Keratinocyte (primary cell): ENCODE data around the gene KIFC1. TPM values are rescaled to one million over a fixed set of nuclear protein-coding genes. Genes with fewer than 3 reads are reported as not detected.
"Not testable (repeated sequence)": the region's sequence is repeated elsewhere in the genome, so short reads cannot be mapped to it uniquely, and the experiment has no call there.

Source experiments
- DNase-seq: peaks from one replicate; pipeline ENCODE4 v3.0.0-alpha.2; 2011; ENCODE audit warnings: low read depth, missing footprints, low spot score
- FAIRE-seq: peaks from 2 replicates; lab custom pipeline; 2011; peaks lifted over from hg19 to GRCh38; lab: Jason Lieb, UNC
- H2AFZ ChIP-seq: 2 replicates; pipeline ENCODE4 v1.6.0; 2012; ENCODE audit warnings: low read length, control low read depth, inconsistent platforms; ENCODE audit not compliant: control insufficient read depth
- H3K27ac ChIP-seq: 2 replicates; pipeline ENCODE4 v1.5.1; 2011; ENCODE audit warnings: low read length; ENCODE audit not compliant: control insufficient read depth, insufficient read depth
- H3K27me3 ChIP-seq: 3 replicates; pipeline ENCODE4 v1.6.0; 2011; ENCODE audit warnings: low read length; ENCODE audit not compliant: control insufficient read depth, insufficient read depth; ENCODE audit errors: extremely low read depth
- H3K36me3 ChIP-seq, 2 experiments: 2 replicates in 1 of 2; 3 replicates in 1 of 2; pipeline ENCODE4 v1.5.1; 2011; ENCODE audit warnings: low read length in 2 of 2, mild to moderate bottlenecking in 1 of 2; ENCODE audit not compliant: control insufficient read depth in 2 of 2, insufficient read depth in 2 of 2; ENCODE audit errors: extremely low read depth in 1 of 2
- H3K4me1 ChIP-seq: 3 replicates; pipeline ENCODE4 v1.5.1; 2011; ENCODE audit warnings: low read length; ENCODE audit not compliant: control insufficient read depth, insufficient read depth; ENCODE audit errors: extremely low read depth
- H3K4me2 ChIP-seq: 3 replicates; pipeline ENCODE4 v1.6.0; 2011; ENCODE audit warnings: low read depth, low read length; ENCODE audit not compliant: control insufficient read depth, insufficient read depth; ENCODE audit errors: extremely low read depth
- H3K4me3 ChIP-seq, 3 experiments: fragments of 200-600 bp in 1 of 3; sonication (generic) in 1 of 3; 2 replicates in 2 of 3; 3 replicates in 1 of 3; pipeline ENCODE4 v1.5.1; 2011 to 2016; ENCODE audit warnings: low read length in 3 of 3, mild to moderate bottlenecking in 3 of 3, control low read depth in 2 of 3, inconsistent platforms in 1 of 3, low read depth in 1 of 3, mixed read lengths in 1 of 3, mixed run types in 1 of 3, moderate library complexity in 1 of 3; ENCODE audit not compliant: control insufficient read depth in 2 of 3, insufficient read depth in 2 of 3; ENCODE audit errors: extremely low read depth in 1 of 3
- H3K79me2 ChIP-seq: 2 replicates; pipeline ENCODE4 v1.6.0; 2012; ENCODE audit warnings: low read length; ENCODE audit not compliant: control insufficient read depth, insufficient read depth
- H3K9ac ChIP-seq: 3 replicates; pipeline ENCODE4 v1.6.0; 2011; ENCODE audit warnings: low read length; ENCODE audit not compliant: control insufficient read depth, insufficient read depth; ENCODE audit errors: extremely low read depth
- H3K9me1 ChIP-seq: 3 replicates; pipeline ENCODE4 v1.6.0; 2011; ENCODE audit warnings: low read length; ENCODE audit not compliant: control insufficient read depth, insufficient read depth; ENCODE audit errors: extremely low read depth
- H3K9me3 ChIP-seq: 2 replicates; pipeline ENCODE4 v1.5.1; 2012; ENCODE audit warnings: low read depth, low read length; ENCODE audit not compliant: control insufficient read depth
- H4K20me1 ChIP-seq: 3 replicates; pipeline ENCODE4 v1.6.0; 2011; ENCODE audit warnings: low read length; ENCODE audit not compliant: control insufficient read depth, insufficient read depth; ENCODE audit errors: extremely low read depth
- EZH2 ChIP-seq: IDR thresholded peaks from one replicate; pipeline ENCODE4 v1.6.1; 2012; ENCODE audit warnings: inconsistent platforms, mild to moderate bottlenecking, low read length, moderate library complexity
- dilution Hi-C: fragments of 300-500 bp; cut with MboI; formaldehyde crosslinking; loops from one replicate; pipeline ENCODE4 v1.7.0; 2020; ENCODE audit warnings: low sequenced_read_pairs; ENCODE audit not compliant: extremely low pct_ligation_motif_present
- polyA plus RNA-seq, 5 experiments: library from polyadenylated mRNA; depleted of rRNA in 3 of 5; stranded (reverse) in 3 of 5; stranded (forward) in 1 of 5; unstranded in 1 of 5; fragments of >200 nt; gene quantifications; 1 replicate in 1 of 5; 2 replicates in 3 of 5; 3 replicates in 1 of 5; pipeline versions ENCODE4 v1.2.1 to v1.2.3, GENCODE V29; 2011 to 2012; ENCODE audit warnings: missing spikeins in 2 of 5, low read depth in 1 of 5, low replicate concordance in 1 of 5
- TF ChIP-seq, protein P1 (sequence below), 3 experiments: IDR thresholded peaks in 1 of 3; conservative IDR thresholded peaks in 1 of 3; optimal IDR thresholded peaks in 1 of 3; 2 replicates in 2 of 3; 3 replicates in 1 of 3; pipeline versions ENCODE3 to v1.5.1; 2011; ENCODE audit warnings: low read length in 3 of 3, mild to moderate bottlenecking in 3 of 3, moderate library complexity in 2 of 3, control low read depth in 1 of 3, inconsistent platforms in 1 of 3; ENCODE audit not compliant: insufficient read depth in 2 of 3; ENCODE audit errors: extremely low read depth in 1 of 3

KIFC1 gene
- polyA plus RNA-seq, 1 donor (not counting 4 experiments of a cell fraction or from before 2014, with no cell fraction given), result 20.0 TPM

- Histone ChIP-seq H3K27ac (no peak overlapping the region), H3K27me3 (no peaks in the 10 kb centered on the region)
Observed at GRCh38 chr6:33343953-33344611, 47.5 kb upstream of the KIFC1 start.

GRCh38 chr6:33344701-33345697, 46.6 kb upstream of the KIFC1 start:
- H4K20me1 ChIP-seq, result no peaks in the 10 kb centered on the region
- no peak overlapping the region for H3K27ac ChIP-seq
- TF ChIP-seq, protein P1, sequence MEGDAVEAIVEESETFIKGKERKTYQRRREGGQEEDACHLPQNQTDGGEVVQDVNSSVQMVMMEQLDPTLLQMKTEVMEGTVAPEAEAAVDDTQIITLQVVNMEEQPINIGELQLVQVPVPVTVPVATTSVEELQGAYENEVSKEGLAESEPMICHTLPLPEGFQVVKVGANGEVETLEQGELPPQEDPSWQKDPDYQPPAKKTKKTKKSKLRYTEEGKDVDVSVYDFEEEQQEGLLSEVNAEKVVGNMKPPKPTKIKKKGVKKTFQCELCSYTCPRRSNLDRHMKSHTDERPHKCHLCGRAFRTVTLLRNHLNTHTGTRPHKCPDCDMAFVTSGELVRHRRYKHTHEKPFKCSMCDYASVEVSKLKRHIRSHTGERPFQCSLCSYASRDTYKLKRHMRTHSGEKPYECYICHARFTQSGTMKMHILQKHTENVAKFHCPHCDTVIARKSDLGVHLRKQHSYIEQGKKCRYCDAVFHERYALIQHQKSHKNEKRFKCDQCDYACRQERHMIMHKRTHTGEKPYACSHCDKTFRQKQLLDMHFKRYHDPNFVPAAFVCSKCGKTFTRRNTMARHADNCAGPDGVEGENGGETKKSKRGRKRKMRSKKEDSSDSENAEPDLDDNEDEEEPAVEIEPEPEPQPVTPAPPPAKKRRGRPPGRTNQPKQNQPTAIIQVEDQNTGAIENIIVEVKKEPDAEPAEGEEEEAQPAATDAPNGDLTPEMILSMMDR (optimal IDR thresholded peaks at IDR 0.05 in 1 of 3, IDR thresholded peaks at IDR 0.05 in 1 of 3, conservative IDR thresholded peaks at IDR 0.05 in 1 of 3; ENCODE audit: extremely low read depth in 1 of 3, insufficient read depth in 2 of 3, low read length in 3 of 3), result peak; percentile 46 to 61 (median 61)
- TF ChIP-seq EZH2, result no peak
- H3K9me3 ChIP-seq, result no peaks in the 10 kb centered on the region
- no peaks in the 10 kb centered on the region for H3K9me1 ChIP-seq
- no peak overlapping the region for H3K4me2 ChIP-seq
- no peak overlapping the region for H3K4me3 ChIP-seq
- H3K9ac ChIP-seq, result no peak overlapping the region
- no peaks in the 10 kb centered on the region for H3K36me3 ChIP-seq
- DNase-seq (no peak), FAIRE-seq (no peak)
- no peaks in the 10 kb centered on the region for H3K79me2 ChIP-seq
- no peaks in the 10 kb centered on the region for H3K27me3 ChIP-seq
- H2AFZ ChIP-seq, result no peak overlapping the region
- dilution Hi-C loops, result no loop called here
- no peaks in the 10 kb centered on the region for H3K4me1 ChIP-seq

More at GRCh38 chr6:33343953-33344611, 47.5 kb upstream of the KIFC1 start:
- no peak overlapping the region for H2AFZ ChIP-seq
- no peak for FAIRE-seq
- no peaks in the 10 kb centered on the region for H3K79me2 ChIP-seq
- no peak overlapping the region for H3K4me3 ChIP-seq
- no peaks in the 10 kb centered on the region for H3K9me3 ChIP-seq
- H3K9ac ChIP-seq, result no peak overlapping the region
- H3K4me2 ChIP-seq, result no peak overlapping the region
- TF ChIP-seq EZH2, result no peak
- TF ChIP-seq, protein P1 (optimal IDR thresholded peaks at IDR 0.05 in 1 of 3, IDR thresholded peaks at IDR 0.05 in 1 of 3, conservative IDR thresholded peaks at IDR 0.05 in 1 of 3; ENCODE audit: extremely low read depth in 1 of 3, insufficient read depth in 2 of 3, low read length in 3 of 3), result no peak
- dilution Hi-C loops, result no loop called here
- DNase-seq, result no peak
- H4K20me1 ChIP-seq, result no peaks in the 10 kb centered on the region
- H3K4me1 ChIP-seq, result no peaks in the 10 kb centered on the region
- H3K36me3 ChIP-seq, result no peaks in the 10 kb centered on the region
- H3K9me1 ChIP-seq, result no peaks in the 10 kb centered on the region

DNA sequence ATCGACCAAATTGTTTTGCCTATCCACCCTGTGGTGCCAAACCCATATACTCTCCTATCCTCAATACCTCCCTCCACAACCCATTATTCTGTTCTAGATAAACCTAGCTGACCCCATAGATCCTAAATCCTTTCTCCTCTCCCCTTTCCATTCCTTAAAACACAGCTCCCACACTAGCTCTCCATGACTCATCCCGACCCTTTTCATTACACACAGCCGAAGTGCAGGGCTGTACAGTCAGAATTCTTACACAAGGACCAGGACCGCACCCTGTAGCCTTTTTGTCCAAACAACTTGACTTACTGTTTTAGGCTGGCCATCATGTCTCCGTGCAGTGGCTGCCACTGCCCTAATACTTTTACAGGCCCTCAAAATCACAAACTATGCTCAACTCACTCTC, 44.7 kb upstream of the KIFC1 start:
- H3K79me2 ChIP-seq, H3K4me1 ChIP-seq, H2AFZ ChIP-seq, H3K9me3 ChIP-seq, H3K4me2 ChIP-seq, H4K20me1 ChIP-seq, H3K4me3 ChIP-seq, H3K9me1 ChIP-seq, H3K27me3 ChIP-seq, FAIRE-seq, dilution Hi-C loops, H3K36me3 ChIP-seq, H3K27ac ChIP-seq, DNase-seq, H3K9ac ChIP-seq: not testable (repeated sequence)
